K562 (cell line): ENCODE data around the gene METAP1D. TPM values are rescaled to one million over a fixed set of nuclear protein-coding genes. Genes with fewer than 3 reads are reported as not detected.

ENCODE experiments used
- E2F5 ChIP-seq: sonication (generic); formaldehyde crosslinking; IDR thresholded peaks from 2 replicates; pipeline ENCODE4 v1.8.0; 2022; ENCODE audit warnings: mild to moderate bottlenecking, missing genetic modification reagents
- E2F6 ChIP-seq, 2 experiments: IDR thresholded peaks; 2 replicates each; pipeline ENCODE4 v1.6.1; 2011; ENCODE audit warnings: borderline replicate concordance in 1 of 2, control low read depth in 1 of 2, low read depth in 1 of 2, low read length in 1 of 2, mild to moderate bottlenecking in 1 of 2, mixed read lengths in 1 of 2, moderate library complexity in 1 of 2; ENCODE audit not compliant: insufficient read depth in 1 of 2, insufficient read length in 1 of 2, poor library complexity in 1 of 2, severe bottlenecking in 1 of 2; ENCODE audit errors: extremely low read depth in 1 of 2
- MAX ChIP-seq: sonication (generic); formaldehyde crosslinking; IDR thresholded peaks from 2 replicates; pipeline ENCODE4 v1.9.0; 2022; ENCODE audit warnings: mild to moderate bottlenecking, missing genetic modification reagents
- NBN ChIP-seq: fragments of 450-650 bp; IDR thresholded peaks from 2 replicates; pipeline ENCODE4 v1.6.1; 2016; ENCODE audit warnings: low read depth, mild to moderate bottlenecking
- RBM39 ChIP-seq: fragments of 200-400 bp; formaldehyde crosslinking; optimal IDR thresholded peaks from 2 replicates; pipeline ENCODE3; 2018; ENCODE audit warnings: low read depth, low read length
- RUNX1 ChIP-seq: sonication (generic); IDR thresholded peaks from 2 replicates; pipeline ENCODE4 v1.6.1; 2016; ENCODE audit warnings: antibody characterized with exemption, low read depth
- TBL1XR1 ChIP-seq, 2 experiments: IDR thresholded peaks; 2 replicates each; pipeline ENCODE4 v1.6.1; 2012; ENCODE audit warnings: improper control_type of control experiment in 2 of 2, low read length in 2 of 2, mild to moderate bottlenecking in 1 of 2
- TCF15 ChIP-seq: fragments of 250-450 bp; sonication (Bioruptor Pico); IDR thresholded peaks from 2 replicates; pipeline ENCODE4 v1.8.0; 2022; ENCODE audit warnings: moderate library complexity, mild to moderate bottlenecking, inconsistent platforms
- UBTF ChIP-seq, 2 experiments: IDR thresholded peaks; 2 replicates each; pipeline ENCODE4 v1.6.1; 2012; ENCODE audit warnings: improper control_type of control experiment in 2 of 2, low read depth in 2 of 2, low read length in 2 of 2, borderline replicate concordance in 1 of 2
- polyA plus RNA-seq, 8 experiments: library from polyadenylated mRNA; depleted of rRNA in 4 of 8; stranded (reverse) in 5 of 8; unstranded in 3 of 8; fragments of >200 nt; fragmentation: Nextera tagmentation in 2 of 8; fragmentation: Illumina TruSeq in 1 of 8; extraction: Ambion mirVana in 2 of 8; extraction: Trizol in 1 of 8; gene quantifications; 2 replicates each; pipeline versions ENCODE4 v1.2.1 to v1.2.3, GENCODE V29; 2011 to 2014; ENCODE audit warnings: inconsistent platforms in 1 of 8, missing spikeins in 1 of 8
- total RNA-seq, 7 experiments: library from RNA; depleted of rRNA in 6 of 7; stranded (reverse); fragments of >200 nt in 6 of 7; fragmentation: Illumina TruSeq in 2 of 7; extraction: Trizol in 2 of 7; gene quantifications; 2 replicates each; pipeline versions ENCODE4 v1.2.1 to v1.2.3, GENCODE V29; 2011 to 2021; ENCODE audit warnings: low replicate concordance in 1 of 7

Gene METAP1D
- total and polyA plus RNA-seq, 9 of the 15 experiments (the other 6 are each of a cell fraction or from before 2014, with no cell fraction given), result 8.0 to 23.4 (median 15.7) TPM

- TF ChIP-seq UBTF (IDR thresholded peaks at IDR 0.05; ENCODE audit: borderline replicate concordance in 1 of 2, low read depth in 2 of 2, low read length in 2 of 2), result peak; percentile 88 to 92; a peak in 3 of 4 replicates
- peak; percentile 100 for TF ChIP-seq MAX
- TF ChIP-seq TBL1XR1 (IDR thresholded peaks at IDR 0.05; ENCODE audit: low read length in 2 of 2), result no peak
- TF ChIP-seq E2F5 (CRISPR knock-in tag), result peak; percentile 92
- TF ChIP-seq NBN, result peak; percentile 73
- TF ChIP-seq RBM39, result peak; percentile 97
- no peak for TF ChIP-seq TCF15 (CRISPR knock-in tag)
- TF ChIP-seq RUNX1, result no peak
- peak; percentile 94 to 97 for TF ChIP-seq E2F6 (IDR thresholded peaks at IDR 0.05; ENCODE audit: borderline replicate concordance in 1 of 2, extremely low read depth in 1 of 2, insufficient read depth in 1 of 2, insufficient read length in 1 of 2, low read depth in 1 of 2, low read length in 1 of 2, poor library complexity in 1 of 2, severe bottlenecking in 1 of 2)
These were observed at the start of gene METAP1D (continued) for GRCh38 chr2:171999604-172000469.
